ENCODE measurements around the gene ALDH1A3.

ALDH1A3 gene

DNA sequence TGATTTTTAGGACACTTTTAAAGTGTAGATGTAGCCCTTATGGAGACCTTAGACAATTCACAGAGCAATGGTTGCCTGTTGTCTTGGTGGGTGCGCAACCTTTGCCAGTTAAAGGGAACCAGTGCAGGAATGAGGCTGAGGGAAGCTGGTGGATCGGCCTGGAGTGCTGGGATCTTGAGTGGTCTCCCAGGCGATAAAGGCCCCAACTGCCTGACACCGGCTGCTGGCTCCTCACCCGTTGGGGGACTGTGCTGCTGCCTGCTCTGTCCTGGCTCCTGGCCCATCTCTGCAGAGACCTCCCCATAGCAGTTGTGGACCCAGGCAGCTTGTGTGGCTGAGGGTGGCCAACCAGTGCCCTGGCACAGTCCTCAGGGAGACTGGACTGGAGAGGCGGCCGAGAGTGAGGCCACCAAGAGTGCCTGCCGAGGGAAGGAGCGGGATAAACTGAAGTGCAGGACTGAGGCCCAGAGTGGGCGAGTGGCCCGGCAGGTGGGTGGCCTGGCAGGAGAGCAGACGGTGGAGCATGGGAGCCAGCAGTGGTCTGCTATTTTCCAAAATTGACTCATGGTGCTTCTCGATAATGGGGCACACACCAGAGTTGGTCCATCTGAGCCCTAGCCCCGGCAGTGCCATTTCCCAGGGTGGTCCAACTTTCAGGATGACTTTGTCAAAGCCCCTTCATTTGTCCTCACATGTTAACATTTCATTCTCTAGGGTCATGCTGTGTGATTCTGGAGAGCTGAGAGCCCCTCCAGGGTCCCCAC lies 2.1 kb downstream of the ALDH1A3 start:
- TF ChIP-seq, protein P1, sequence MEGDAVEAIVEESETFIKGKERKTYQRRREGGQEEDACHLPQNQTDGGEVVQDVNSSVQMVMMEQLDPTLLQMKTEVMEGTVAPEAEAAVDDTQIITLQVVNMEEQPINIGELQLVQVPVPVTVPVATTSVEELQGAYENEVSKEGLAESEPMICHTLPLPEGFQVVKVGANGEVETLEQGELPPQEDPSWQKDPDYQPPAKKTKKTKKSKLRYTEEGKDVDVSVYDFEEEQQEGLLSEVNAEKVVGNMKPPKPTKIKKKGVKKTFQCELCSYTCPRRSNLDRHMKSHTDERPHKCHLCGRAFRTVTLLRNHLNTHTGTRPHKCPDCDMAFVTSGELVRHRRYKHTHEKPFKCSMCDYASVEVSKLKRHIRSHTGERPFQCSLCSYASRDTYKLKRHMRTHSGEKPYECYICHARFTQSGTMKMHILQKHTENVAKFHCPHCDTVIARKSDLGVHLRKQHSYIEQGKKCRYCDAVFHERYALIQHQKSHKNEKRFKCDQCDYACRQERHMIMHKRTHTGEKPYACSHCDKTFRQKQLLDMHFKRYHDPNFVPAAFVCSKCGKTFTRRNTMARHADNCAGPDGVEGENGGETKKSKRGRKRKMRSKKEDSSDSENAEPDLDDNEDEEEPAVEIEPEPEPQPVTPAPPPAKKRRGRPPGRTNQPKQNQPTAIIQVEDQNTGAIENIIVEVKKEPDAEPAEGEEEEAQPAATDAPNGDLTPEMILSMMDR (IDR thresholded peaks at IDR 0.05), result no peak
- Mint-ChIP-seq H3K27ac (no peak overlapping the region), H3K4me3 (no peak overlapping the region), H3K27me3 (ENCODE audit: low read depth, poor library complexity) (peaks cover 90% of the 10 kb centered on the region), H3K4me1 (peaks cover 19% of the 10 kb centered on the region), H3K9me3 (no peaks in the 10 kb centered on the region), H3K36me3 (ENCODE audit: low read depth) (no peaks in the 10 kb centered on the region)
- no peak for DNase-seq

DNA sequence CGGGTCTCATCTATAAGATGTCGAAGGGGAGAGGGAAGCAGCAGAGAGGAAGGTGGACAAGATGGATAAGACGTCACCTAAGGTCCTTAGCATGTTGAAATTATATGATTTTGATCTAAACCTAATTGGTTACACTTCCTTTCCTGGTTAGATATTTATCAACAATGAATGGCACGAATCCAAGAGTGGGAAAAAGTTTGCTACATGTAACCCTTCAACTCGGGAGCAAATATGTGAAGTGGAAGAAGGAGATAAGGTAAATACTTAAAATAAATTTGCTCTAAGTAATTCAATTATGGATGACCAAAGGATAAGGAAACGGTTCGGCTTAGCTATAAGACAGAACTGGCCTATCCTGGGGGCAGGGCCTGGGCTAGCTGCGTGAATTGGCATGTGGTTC lies 5.5 kb downstream of the ALDH1A3 start:
- H3K9me3 Mint-ChIP-seq, result no peaks in the 10 kb centered on the region
- peaks cover 94% of the 10 kb centered on the region for H3K27me3 Mint-ChIP-seq (ENCODE audit: low read depth, poor library complexity)
- no peak overlapping the region for H3K4me3 Mint-ChIP-seq
- H3K36me3 Mint-ChIP-seq (ENCODE audit: low read depth), result no peaks in the 10 kb centered on the region
- H3K4me1 Mint-ChIP-seq, result peaks cover 22% of the 10 kb centered on the region
- H3K27ac Mint-ChIP-seq, result no peak overlapping the region
- DNase-seq, result no peak
- TF ChIP-seq, protein P1 (IDR thresholded peaks at IDR 0.05), result no peak

DNA sequence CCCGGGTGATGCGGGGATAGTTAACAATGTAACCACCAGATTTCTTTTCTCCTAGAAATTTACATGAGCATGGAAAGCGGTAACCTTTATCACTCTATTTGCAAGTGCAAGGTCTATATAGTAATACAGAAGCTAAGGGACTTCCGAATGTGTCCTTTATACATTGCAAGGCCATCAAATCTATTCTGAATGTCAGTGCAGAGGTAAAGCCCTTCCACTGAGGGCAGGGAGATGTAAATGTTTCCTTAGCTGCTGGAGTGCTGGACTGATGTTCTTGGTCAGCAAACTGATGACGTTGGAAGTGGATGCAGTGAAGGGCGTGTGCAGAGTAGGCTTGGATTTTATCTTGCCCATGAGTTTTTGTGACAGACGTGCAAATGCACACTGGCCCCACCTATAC lies 6.2 kb downstream of the ALDH1A3 start:
- Mint-ChIP-seq H3K36me3 (ENCODE audit: low read depth) (no peaks in the 10 kb centered on the region), H3K9me3 (no peaks in the 10 kb centered on the region), H3K27me3 (ENCODE audit: low read depth, poor library complexity) (peaks cover 87% of the 10 kb centered on the region), H3K4me1 (peaks cover 22% of the 10 kb centered on the region), H3K27ac (no peak overlapping the region), H3K4me3 (no peak overlapping the region)
- no peak for DNase-seq
- TF ChIP-seq, protein P1 (IDR thresholded peaks at IDR 0.05), result no peak

DNA sequence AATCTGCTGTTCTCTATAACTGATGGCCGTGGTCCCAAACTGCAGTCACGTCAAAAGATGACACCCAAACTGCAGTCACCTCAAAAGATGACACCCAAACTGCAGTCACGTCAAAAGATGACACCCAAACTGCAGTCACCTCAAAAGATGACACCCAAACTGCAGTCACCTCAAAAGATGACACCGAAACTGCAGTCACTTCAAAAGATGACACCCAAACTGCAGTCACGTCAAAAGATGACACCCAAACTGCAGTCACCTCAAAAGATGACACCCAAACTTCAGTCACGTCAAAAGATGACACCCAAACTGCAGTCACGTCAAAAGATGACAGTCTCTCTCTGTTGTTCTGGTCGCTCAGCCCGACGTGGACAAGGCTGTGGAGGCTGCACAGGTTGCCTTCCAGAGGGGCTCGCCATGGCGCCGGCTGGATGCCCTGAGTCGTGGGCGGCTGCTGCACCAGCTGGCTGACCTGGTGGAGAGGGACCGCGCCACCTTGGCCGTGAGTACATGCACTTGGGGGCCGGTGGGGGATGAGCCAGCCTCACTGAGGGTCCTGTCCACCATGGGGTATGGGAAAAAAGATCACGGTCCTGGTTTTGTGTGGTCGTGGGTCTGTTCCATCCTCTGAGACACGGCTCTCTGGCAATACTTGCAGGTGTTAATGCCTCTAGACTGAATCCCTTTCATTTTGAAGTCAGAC lies 7.7 kb downstream of the ALDH1A3 start:
- no peak overlapping the region for H3K27ac Mint-ChIP-seq
- TF ChIP-seq, protein P1 (IDR thresholded peaks at IDR 0.05), result no peak
- no peak overlapping the region for H3K4me3 Mint-ChIP-seq
- H3K4me1 Mint-ChIP-seq, result peaks cover 32% of the 10 kb centered on the region
- no peaks in the 10 kb centered on the region for H3K36me3 Mint-ChIP-seq (ENCODE audit: low read depth)
- no peaks in the 10 kb centered on the region for H3K9me3 Mint-ChIP-seq
- peaks cover 78% of the 10 kb centered on the region for H3K27me3 Mint-ChIP-seq (ENCODE audit: low read depth, poor library complexity)
- no peak for DNase-seq

DNA sequence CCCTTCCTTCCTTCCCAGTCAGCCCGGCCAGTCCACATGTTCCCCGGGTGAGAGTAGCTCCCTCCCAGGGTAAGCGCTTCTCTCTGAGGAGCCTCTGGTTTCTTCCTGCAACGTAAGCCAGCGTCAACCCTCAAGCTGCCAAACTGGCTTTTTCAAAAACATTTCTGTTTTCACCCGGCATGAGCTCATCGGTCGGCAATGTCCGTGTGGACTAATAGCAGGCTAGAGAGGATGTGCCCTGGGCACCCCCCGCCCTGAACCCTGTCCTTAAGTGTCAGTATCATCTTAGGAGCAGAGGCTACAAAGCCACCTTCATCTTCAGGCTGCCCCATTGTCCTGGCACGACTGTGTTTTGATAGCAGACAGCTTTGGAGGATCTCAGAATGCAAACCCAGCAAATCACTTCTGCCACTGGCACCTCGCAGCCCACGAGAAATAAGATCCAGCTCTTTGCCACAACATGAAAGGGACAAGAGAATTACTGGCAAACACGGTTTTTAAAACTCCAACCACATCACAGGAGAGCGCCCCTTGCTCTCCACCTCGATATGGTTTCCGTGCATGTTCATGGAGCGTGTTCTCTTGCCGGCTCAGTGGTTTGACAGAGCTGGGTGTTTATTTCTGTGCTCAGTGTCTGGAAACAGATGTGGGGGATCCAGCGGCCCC lies 9.9 kb downstream of the ALDH1A3 start:
- H3K4me3 Mint-ChIP-seq, result no peak overlapping the region
- H3K4me1 Mint-ChIP-seq, result peaks cover 37% of the 10 kb centered on the region
- H3K36me3 Mint-ChIP-seq (ENCODE audit: low read depth), result no peaks in the 10 kb centered on the region
- no peaks in the 10 kb centered on the region for H3K9me3 Mint-ChIP-seq
- no peak for DNase-seq
- H3K27ac Mint-ChIP-seq, result no peak overlapping the region
- H3K27me3 Mint-ChIP-seq (ENCODE audit: low read depth, poor library complexity), result peaks cover 73% of the 10 kb centered on the region
- TF ChIP-seq, protein P1 (IDR thresholded peaks at IDR 0.05), result no peak
